ENCODE data around the gene NCKAP5.

Gene NCKAP5

GRCh38 chr2:132980304-132980703 lies 588.0 kb downstream of the NCKAP5 start:
- TF ChIP-seq, protein P1, sequence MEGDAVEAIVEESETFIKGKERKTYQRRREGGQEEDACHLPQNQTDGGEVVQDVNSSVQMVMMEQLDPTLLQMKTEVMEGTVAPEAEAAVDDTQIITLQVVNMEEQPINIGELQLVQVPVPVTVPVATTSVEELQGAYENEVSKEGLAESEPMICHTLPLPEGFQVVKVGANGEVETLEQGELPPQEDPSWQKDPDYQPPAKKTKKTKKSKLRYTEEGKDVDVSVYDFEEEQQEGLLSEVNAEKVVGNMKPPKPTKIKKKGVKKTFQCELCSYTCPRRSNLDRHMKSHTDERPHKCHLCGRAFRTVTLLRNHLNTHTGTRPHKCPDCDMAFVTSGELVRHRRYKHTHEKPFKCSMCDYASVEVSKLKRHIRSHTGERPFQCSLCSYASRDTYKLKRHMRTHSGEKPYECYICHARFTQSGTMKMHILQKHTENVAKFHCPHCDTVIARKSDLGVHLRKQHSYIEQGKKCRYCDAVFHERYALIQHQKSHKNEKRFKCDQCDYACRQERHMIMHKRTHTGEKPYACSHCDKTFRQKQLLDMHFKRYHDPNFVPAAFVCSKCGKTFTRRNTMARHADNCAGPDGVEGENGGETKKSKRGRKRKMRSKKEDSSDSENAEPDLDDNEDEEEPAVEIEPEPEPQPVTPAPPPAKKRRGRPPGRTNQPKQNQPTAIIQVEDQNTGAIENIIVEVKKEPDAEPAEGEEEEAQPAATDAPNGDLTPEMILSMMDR (IDR thresholded peaks at IDR 0.05; ENCODE audit: low read depth, low read length, missing control alignments), result no peak
- in situ Hi-C loops (cut with HindIII; ENCODE audit: low sequenced_read_pairs), result no loop called here
- no peak for DNase-seq (ENCODE audit: low read depth)
- H3K4me3 ChIP-seq (ENCODE audit: low read depth, low read length), result no peak overlapping the region

DNA sequence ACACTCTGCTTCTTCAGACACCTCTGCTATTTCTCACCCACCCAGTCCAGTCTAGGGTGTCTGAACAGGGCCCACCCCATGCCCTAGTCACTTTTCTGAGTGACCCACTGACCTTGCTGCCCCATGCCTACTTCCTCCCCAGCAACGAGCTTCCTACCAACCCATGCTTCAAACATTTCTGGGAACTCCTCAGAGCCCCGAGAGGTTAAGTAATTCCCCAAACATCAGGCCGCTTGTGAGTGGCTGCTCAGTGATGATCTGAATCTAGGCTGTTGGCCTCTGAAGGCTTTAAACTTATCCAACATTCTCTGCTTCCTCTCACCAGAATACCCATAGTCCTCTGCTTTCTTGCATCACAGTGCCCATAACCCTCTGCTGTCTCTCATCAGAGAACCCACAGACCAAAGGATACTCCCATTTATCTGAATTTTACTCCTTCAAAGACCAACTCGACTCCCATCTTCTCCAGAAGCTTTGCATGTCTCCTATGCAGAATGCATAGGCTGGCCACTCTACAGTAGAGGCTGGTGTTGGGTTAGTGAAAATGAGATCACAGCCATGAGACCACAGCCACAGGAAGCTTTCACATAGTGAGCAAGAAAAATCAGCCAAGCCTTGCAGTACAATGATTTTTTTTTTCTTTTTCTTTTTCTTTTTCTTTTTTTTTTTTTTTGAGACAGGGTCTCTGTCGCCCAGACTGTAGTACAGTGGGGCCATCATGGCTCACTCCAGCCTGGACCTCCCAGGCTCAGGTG lies 588.7 kb downstream of the NCKAP5 start:
- DNase-seq (ENCODE audit: low read depth), result no peak
- in situ Hi-C loops (cut with HindIII; ENCODE audit: low sequenced_read_pairs), result no loop called here
- TF ChIP-seq, protein P1 (IDR thresholded peaks at IDR 0.05; ENCODE audit: low read depth, low read length, missing control alignments), result no peak
- no peak overlapping the region for H3K4me3 ChIP-seq (ENCODE audit: low read depth, low read length)

GRCh38 chr2:132978840-132979239 lies 589.4 kb downstream of the NCKAP5 start:
- H3K4me3 ChIP-seq (ENCODE audit: low read depth, low read length), result no peak overlapping the region
- in situ Hi-C loops (cut with HindIII; ENCODE audit: low sequenced_read_pairs), result no loop called here
- TF ChIP-seq, protein P1 (IDR thresholded peaks at IDR 0.05; ENCODE audit: low read depth, low read length, missing control alignments), result no peak
- no peak for DNase-seq (ENCODE audit: low read depth)

GRCh38 chr2:132977812-132978529 lies 590.3 kb downstream of the NCKAP5 start:
- in situ Hi-C loops (cut with HindIII; ENCODE audit: low sequenced_read_pairs), result no loop called here
- peak; percentile 42 for DNase-seq (ENCODE audit: low read depth)
- TF ChIP-seq, protein P1 (IDR thresholded peaks at IDR 0.05; ENCODE audit: low read depth, low read length, missing control alignments), result no peak
- H3K4me3 ChIP-seq (ENCODE audit: low read depth, low read length), result no peak overlapping the region

GRCh38 chr2:132975193-132976105 lies 592.8 kb downstream of the NCKAP5 start:
- in situ Hi-C loops (cut with HindIII; ENCODE audit: low sequenced_read_pairs), result no loop called here
- TF ChIP-seq, protein P1 (IDR thresholded peaks at IDR 0.05; ENCODE audit: low read depth, low read length, missing control alignments), result no peak
- H3K4me3 ChIP-seq (ENCODE audit: low read depth, low read length), result no peak overlapping the region
- no peak for DNase-seq (ENCODE audit: low read depth)

- DNase-seq (ENCODE audit: low read depth), result no peak
- no peak overlapping the region for H3K4me3 ChIP-seq (ENCODE audit: low read depth, low read length)
- TF ChIP-seq, protein P1 (IDR thresholded peaks at IDR 0.05; ENCODE audit: low read depth, low read length, missing control alignments), result no peak
- in situ Hi-C loops (cut with HindIII; ENCODE audit: low sequenced_read_pairs), result no loop called here
Observed at GRCh38 chr2:132974467-132975095, 593.7 kb downstream of the NCKAP5 start.
